Panc1 (cell line): ENCODE results near the gene CRYM. TPM values are rescaled to one million over a fixed set of nuclear protein-coding genes. Genes with fewer than 3 reads are reported as not detected.
"Not testable (repeated sequence)": the region's sequence is repeated elsewhere in the genome, so short reads cannot be mapped to it uniquely, and the experiment has no call there.

Experiments used
- ATAC-seq: fragments of 200-7000 bp; cut with Tn5 transposase; 2 replicates; pipeline ENCODE4 v1.9.1; 2020; ENCODE audit warnings: mild to moderate bottlenecking, moderate library complexity
- BruUV-seq: library from RNA; stranded (reverse); fragments of 400-500 nt; replicated peaks from 2 replicates; lab custom pipeline; 2021; lab: Mats Ljungman, UMichigan
- CTCF ChIA-PET: fragments of 300-600 bp; sonication (Branson Sonifier 250); formaldehyde crosslinking; loops from one replicate; lab custom pipeline; 2022; ENCODE audit warnings: antibody characterized with exemption; lab: Charles Lee
- POLR2A ChIA-PET: fragments of 300-600 bp; sonication (Branson Sonifier 250); formaldehyde crosslinking; loops from one replicate; lab custom pipeline; 2022; ENCODE audit warnings: antibody characterized with exemption; lab: Charles Lee
- DNase-seq: peaks from one replicate; pipeline ENCODE4 v3.0.0-alpha.2; 2010; ENCODE audit warnings: low read depth, low spot score
- H3K27ac ChIP-seq: 2 replicates; pipeline ENCODE4 v1.5.1; 2011; ENCODE audit warnings: mild to moderate bottlenecking, low read length, inconsistent platforms
- H3K27me3 ChIP-seq: fragments of 200-500 bp; sonication (Bioruptor generic); 2 replicates; pipeline ENCODE4 v1.6.0; 2014; ENCODE audit warnings: low read length, inconsistent platforms; ENCODE audit not compliant: control insufficient read depth, insufficient read depth
- H3K36me3 ChIP-seq: fragments of 200-500 bp; sonication (Bioruptor generic); 2 replicates; pipeline ENCODE4 v1.5.1; 2014; ENCODE audit warnings: inconsistent platforms, mild to moderate bottlenecking, low read length, moderate library complexity; ENCODE audit not compliant: control insufficient read depth, insufficient read depth
- H3K4me1 ChIP-seq: 2 replicates; pipeline ENCODE4 v1.5.1; 2011; ENCODE audit warnings: inconsistent platforms, mild to moderate bottlenecking, low read length, moderate library complexity; ENCODE audit not compliant: control insufficient read depth, insufficient read depth
- H3K4me3 ChIP-seq, 2 experiments: 2 replicates each; pipeline ENCODE4 v1.5.1; 2011 to 2012; ENCODE audit warnings: low read depth in 2 of 2, low read length in 2 of 2, mild to moderate bottlenecking in 2 of 2, inconsistent platforms in 1 of 2, moderate library complexity in 1 of 2
- H3K9me3 ChIP-seq: fragments of 200-500 bp; sonication (Bioruptor generic); 2 replicates; pipeline ENCODE4 v1.5.1; 2014; ENCODE audit warnings: low read depth, mild to moderate bottlenecking, inconsistent platforms, low read length, moderate library complexity; ENCODE audit not compliant: control insufficient read depth, insufficient read depth
- CTCF ChIP-seq: fragments of 450-650 bp; IDR thresholded peaks from 2 replicates; pipeline ENCODE4 v1.5.1; 2017; ENCODE audit warnings: mild to moderate bottlenecking
- POLR2AphosphoS5 ChIP-seq: IDR thresholded peaks from 2 replicates; pipeline ENCODE4 v1.6.1; 2012; ENCODE audit warnings: mild to moderate bottlenecking, low read depth, low read length, moderate library complexity
- REST ChIP-seq, 2 experiments: IDR thresholded peaks; 2 replicates each; pipeline ENCODE4 v1.6.1; 2011 to 2012; ENCODE audit warnings: low read depth in 2 of 2, control low read depth in 1 of 2, low read length in 1 of 2, mild to moderate bottlenecking in 1 of 2, moderate library complexity in 1 of 2; ENCODE audit not compliant: insufficient read depth in 1 of 2
- SIN3A ChIP-seq: IDR thresholded peaks from 2 replicates; pipeline ENCODE4 v1.6.1; 2012; ENCODE audit warnings: low read depth, mild to moderate bottlenecking, low read length, moderate library complexity, borderline replicate concordance; ENCODE audit not compliant: insufficient read depth
- TCF7L2 ChIP-seq: IDR thresholded peaks from 2 replicates; pipeline ENCODE4 v1.6.1; 2011; ENCODE audit warnings: mild to moderate bottlenecking, low read depth, low read length, inconsistent platforms
- in situ Hi-C: cut with HindIII; loops from 2 replicates; pipeline ENCODE4 v1.10.0; 2016; ENCODE audit warnings: low sequenced_read_pairs, low pct_unique_long_range_greater_than_20kb
- intact Hi-C: fragments of 100-400 bp; cut with micrococcal nuclease; formaldehyde crosslinking; loops from one replicate; pipeline ENCODE4 v1.10.0; 2022; ENCODE audit not compliant: unreplicated experiment
- total RNA-seq: library from RNA; stranded (reverse); gene quantifications from one replicate; pipeline ENCODE4 v1.2.1, GENCODE V29; 2021; ENCODE audit not compliant: unreplicated experiment

The CRYM gene
- total RNA-seq, 1 experiment from 2014 or later: 0.41 TPM

- POLR2A ChIA-PET, ATAC-seq, intact Hi-C loops, H3K27ac ChIP-seq, H3K9me3 ChIP-seq, DNase-seq, CTCF ChIA-PET, BruUV-seq, H3K36me3 ChIP-seq, H3K4me1 ChIP-seq, H3K4me3 ChIP-seq: not testable (repeated sequence)
- in situ Hi-C loops: loop anchor here (25.0 kb wide), 1 partner anchor 102 kb away; no protein-coding TSS in a partner anchor
- H3K27me3 ChIP-seq: peaks cover 40% of the 10 kb centered on the region
Observed at GRCh38 chr16:21289789-21290188, 11.7 kb upstream of the CRYM start.

- ChIA-PET CTCF (no interaction called here), POLR2A (no interaction called here)
- H3K36me3 ChIP-seq: no peaks in the 10 kb centered on the region
- no TSS peak for BruUV-seq
- intact Hi-C loops: no loop called here
- H3K27ac ChIP-seq: no peak overlapping the region
- in situ Hi-C loops: loop anchor here (25.0 kb wide), 1 partner anchor 98 kb away; no protein-coding TSS in a partner anchor
- H3K27me3 ChIP-seq: peaks cover 37% of the 10 kb centered on the region
- no peak overlapping the region for H3K4me3 ChIP-seq
- TF ChIP-seq REST (IDR thresholded peaks at IDR 0.05; ENCODE audit: insufficient read depth in 1 of 2, low read depth in 2 of 2, low read length in 1 of 2): no peak
- no peak for TF ChIP-seq TCF7L2
- TF ChIP-seq SIN3A: no peak
- no peak for TF ChIP-seq POLR2AphosphoS5
- TF ChIP-seq CTCF: no peak
- no peaks in the 10 kb centered on the region for H3K4me1 ChIP-seq
- ATAC-seq (no peak), DNase-seq (no peak)
- H3K9me3 ChIP-seq: peaks cover 7% of the 10 kb centered on the region; the same call in 1 of the 2 replicates
Observed at GRCh38 chr16:21285314-21285713, 7.2 kb upstream of the CRYM start.

- H3K9me3 ChIP-seq: peaks cover 5% of the 10 kb centered on the region; the same call in 1 of the 2 replicates
- H3K4me1 ChIP-seq: no peaks in the 10 kb centered on the region
- H3K36me3 ChIP-seq: no peaks in the 10 kb centered on the region
- no peak overlapping the region for H3K4me3 ChIP-seq
- BruUV-seq: no TSS peak
- in situ Hi-C loops: loop anchor here (25.0 kb wide), 1 partner anchor 97 kb away; no protein-coding TSS in a partner anchor
- TF ChIP-seq POLR2AphosphoS5 (no peak), SIN3A (no peak), REST (IDR thresholded peaks at IDR 0.05; ENCODE audit: insufficient read depth in 1 of 2, low read depth in 2 of 2, low read length in 1 of 2) (no peak), CTCF (no peak), TCF7L2 (no peak)
- ChIA-PET CTCF (interaction anchor here (0.6 kb wide), 1 partner anchor 1348 kb away, joined by 5 read pairs; no protein-coding TSS in a partner anchor), POLR2A (no interaction called here)
- intact Hi-C loops: no loop called here
- DNase-seq (no peak), ATAC-seq (no peak)
- H3K27ac ChIP-seq: no peak overlapping the region
- H3K27me3 ChIP-seq: peaks cover 39% of the 10 kb centered on the region
Observed at GRCh38 chr16:21284414-21284813, 6.3 kb upstream of the CRYM start.
